GM21515 (cell line): ENCODE measurements around the gene PTCHD4.
"Not testable (repeated sequence)": the region's sequence is repeated elsewhere in the genome, so short reads cannot be mapped to it uniquely, and the experiment has no call there.

ENCODE experiments used
- ATAC-seq: cut with Tn5 transposase; IDR thresholded peaks from one replicate; pipeline ENCODE4 v1.9.1; 2021; ENCODE audit not compliant: unreplicated experiment

PTCHD4 gene

GRCh38 chr6:48111143-48111506, at the start of gene PTCHD4:
TSS of gene PTCHD4 (minus strand) at chr6:48111197. CDS start at chr6:48068957, 42,240 bp downstream.
- ATAC-seq = no peak

DNA sequence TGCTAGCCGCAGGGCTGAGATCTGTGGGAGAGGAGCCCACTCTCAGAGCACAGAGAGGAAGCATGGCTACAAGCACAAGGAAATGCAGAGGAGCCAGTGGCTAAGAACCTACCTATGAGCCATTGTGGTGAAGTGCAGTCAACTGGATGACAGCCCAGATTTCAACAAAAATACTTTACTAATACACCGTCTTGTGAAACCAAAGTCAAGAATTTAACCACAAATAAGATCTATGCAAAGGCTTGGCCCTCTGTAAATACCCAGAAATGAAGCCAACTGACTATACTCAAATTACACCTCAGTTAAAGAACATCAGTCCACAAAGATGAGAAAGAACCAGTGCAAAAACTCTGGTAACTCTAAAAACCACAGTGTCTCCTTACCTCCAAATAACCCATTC, 40.1 kb upstream of the PTCHD4 start:
- no peak for ATAC-seq

DNA sequence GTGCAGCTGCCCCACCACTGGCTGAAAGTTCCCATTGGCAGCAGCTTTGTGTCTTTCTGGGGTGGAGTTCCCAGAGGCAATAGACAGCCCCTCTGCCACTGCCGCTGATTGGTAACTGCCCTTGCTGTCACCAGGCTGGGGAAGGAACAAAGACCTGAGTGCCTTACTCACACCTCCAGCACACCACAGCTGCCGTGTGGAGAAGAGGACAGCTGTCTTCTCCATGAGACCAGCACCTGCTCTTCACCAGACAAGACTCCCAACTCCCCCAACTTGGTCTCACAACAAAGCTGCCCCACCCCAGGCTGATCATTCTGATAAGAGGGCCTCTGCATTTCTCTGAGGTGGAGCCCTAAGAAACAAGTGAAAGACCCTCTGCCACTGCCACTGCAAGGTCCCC, 39.7 kb upstream of the PTCHD4 start:
- ATAC-seq = no peak

GRCh38 chr6:48147051-48147450, 36.1 kb upstream of the PTCHD4 start:
- ATAC-seq = no peak

DNA sequence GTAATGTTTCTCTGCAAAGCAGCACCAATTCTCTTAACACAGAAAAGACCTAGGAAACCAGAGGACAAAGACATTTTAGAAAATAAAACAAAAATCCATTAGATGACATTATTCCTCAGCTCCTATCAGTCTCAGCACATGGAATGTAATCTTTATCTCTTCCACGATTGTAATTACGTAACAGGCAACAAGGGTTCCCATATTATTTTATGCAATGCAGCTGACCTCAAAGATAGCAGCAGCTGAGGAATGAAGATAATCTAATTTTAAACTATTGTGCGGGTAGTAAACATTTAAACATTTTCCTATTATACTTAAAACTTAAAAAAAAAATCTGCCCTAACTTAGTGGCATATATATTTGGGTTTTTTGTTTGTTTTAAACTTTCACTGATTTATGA, 33.0 kb upstream of the PTCHD4 start:
- ATAC-seq = no peak

DNA sequence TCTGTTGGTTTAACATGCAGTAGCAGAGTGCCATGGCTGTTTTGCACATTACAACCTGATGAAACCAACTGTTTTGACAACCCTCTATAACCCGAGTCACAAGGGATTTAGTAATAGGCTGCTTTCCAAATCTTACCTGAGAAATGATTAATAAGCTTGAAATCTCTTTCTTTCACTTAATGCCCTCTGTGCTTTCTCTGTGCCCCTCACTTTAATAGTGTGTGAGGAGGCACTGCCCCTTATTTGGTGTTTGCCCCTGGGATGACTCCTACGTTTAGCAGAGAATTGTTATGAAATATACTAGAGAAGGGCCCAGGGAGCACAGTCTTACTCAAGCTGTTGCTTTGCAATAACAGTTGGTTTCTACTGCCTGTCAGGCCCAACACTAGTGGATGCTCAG, 31.0 kb upstream of the PTCHD4 start:
- ATAC-seq = no peak

GRCh38 chr6:48139818-48140614, 29.0 kb upstream of the PTCHD4 start:
- no peak for ATAC-seq

GRCh38 chr6:48136856-48137255, 25.9 kb upstream of the PTCHD4 start:
- no peak for ATAC-seq

- ATAC-seq = no peak
Measured at GRCh38 chr6:48135323-48136084, 24.5 kb upstream of the PTCHD4 start.

GRCh38 chr6:48134246-48134645, 23.2 kb upstream of the PTCHD4 start:
- no peak for ATAC-seq

GRCh38 chr6:48123601-48124000, 12.6 kb upstream of the PTCHD4 start:
- no peak for ATAC-seq

GRCh38 chr6:48121983-48122749, 11.2 kb upstream of the PTCHD4 start:
- not testable (repeated sequence) for ATAC-seq

GRCh38 chr6:48116699-48117645, 6.0 kb upstream of the PTCHD4 start:
- no peak for ATAC-seq

DNA sequence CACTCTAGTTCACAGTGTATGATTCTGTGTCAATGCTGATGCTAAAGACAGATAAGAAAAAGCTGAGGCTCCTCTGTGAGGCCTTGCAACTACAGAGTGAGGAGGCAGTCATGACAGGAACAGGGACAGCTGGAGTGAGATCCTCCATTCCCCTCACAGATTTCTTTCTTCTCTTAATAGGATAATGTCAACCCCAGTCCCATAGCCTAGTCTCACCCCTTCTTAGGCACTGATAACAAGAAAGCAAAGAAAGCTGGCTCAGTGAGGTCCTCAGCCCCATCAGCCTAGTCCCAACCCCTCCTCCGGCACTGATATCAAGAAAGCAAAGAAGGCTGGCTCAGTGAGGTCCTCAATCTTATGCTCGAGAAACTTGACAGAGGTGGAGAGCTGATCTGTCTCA, 2.1 kb upstream of the PTCHD4 start:
- no peak for ATAC-seq

GRCh38 chr6:48111575-48111974, 578 bp upstream of the PTCHD4 start:
- no peak for ATAC-seq

- no peak for ATAC-seq
Measured at GRCh38 chr6:48110436-48111142, 408 bp downstream of the PTCHD4 start.

- no peak for ATAC-seq
Measured at GRCh38 chr6:48109944-48110343, 1.1 kb downstream of the PTCHD4 start.

GRCh38 chr6:48102476-48103195, 8.4 kb downstream of the PTCHD4 start:
- not testable (repeated sequence) for ATAC-seq

- no peak for ATAC-seq
Measured at GRCh38 chr6:48101290-48101689, 9.7 kb downstream of the PTCHD4 start.
